ENCODE measurements around the gene GAS2L3.
"Not testable (repeated sequence)": the region's sequence is repeated elsewhere in the genome, so short reads cannot be mapped to it uniquely, and the experiment has no call there.

GAS2L3 gene

GRCh38 chr12:100576331-100577036 lies 3.0 kb downstream of the GAS2L3 start:
- DNase-seq, result no peak

DNA sequence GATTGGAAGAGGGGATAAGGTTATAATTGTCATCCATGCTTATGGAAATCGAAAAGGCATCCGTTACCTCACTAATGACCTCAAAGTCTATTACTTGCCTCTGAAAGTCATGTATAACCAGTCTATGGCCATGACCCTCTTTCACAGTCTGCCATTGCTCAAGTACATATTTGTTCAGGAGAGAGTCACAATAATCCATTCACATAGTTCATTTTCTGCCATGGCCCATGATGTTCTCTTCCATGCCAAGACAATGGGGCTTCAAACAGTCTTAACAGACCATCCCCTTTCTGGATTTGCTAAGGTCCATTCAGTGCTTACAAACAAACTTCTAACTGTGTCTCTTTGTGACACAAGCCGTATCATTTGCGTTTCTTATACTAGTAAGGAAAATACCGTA lies 5.4 kb downstream of the GAS2L3 start:
- no peak for DNase-seq

- no peak for DNase-seq
Measured at GRCh38 chr12:100579844-100580243, 6.4 kb downstream of the GAS2L3 start.

DNA sequence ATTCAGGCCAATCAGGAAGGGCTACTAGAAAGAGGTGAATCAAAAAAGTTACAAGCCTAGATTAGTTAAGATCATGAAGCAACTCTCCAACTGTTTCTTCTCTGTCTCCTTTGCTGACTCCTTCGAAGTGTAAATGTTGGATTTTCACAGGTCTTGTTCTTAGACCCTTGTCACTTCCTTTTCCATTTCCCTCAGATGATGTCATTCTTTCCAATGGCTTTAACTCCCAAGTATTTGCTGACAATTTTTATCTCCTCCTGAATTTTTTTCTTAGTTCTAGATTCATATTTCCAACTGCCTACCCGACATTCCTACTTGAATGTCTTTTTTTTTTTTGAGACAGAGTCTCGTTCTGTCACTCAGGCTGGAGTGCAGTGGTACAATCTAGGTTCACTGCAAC lies 10.8 kb downstream of the GAS2L3 start:
- no peak for DNase-seq

GRCh38 chr12:100591979-100592378 lies 18.5 kb downstream of the GAS2L3 start:
- no peak for DNase-seq

GRCh38 chr12:100593490-100593889 lies 20.0 kb downstream of the GAS2L3 start:
- DNase-seq, result no peak

DNA sequence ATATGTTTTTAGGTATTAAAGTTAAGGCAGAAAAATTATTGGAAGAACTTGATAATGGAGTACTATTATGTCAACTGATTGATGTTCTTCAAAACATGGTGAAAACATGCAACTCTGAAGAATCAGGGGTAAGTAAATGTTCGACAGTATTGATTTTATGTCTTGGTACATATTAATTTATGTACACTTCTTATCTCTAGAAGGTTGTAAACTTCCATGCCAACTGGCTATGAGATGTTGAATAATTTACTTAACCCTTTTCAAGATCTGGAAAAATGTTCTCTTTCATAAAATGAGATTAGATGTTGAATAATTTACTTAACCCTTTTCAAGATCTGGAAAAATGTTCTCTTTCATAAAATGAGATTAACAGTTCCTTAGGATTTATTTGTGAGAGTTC lies 28.1 kb downstream of the GAS2L3 start:
- no peak for DNase-seq

GRCh38 chr12:100602997-100603396 lies 29.5 kb downstream of the GAS2L3 start:
- DNase-seq, result not testable (repeated sequence)

DNA sequence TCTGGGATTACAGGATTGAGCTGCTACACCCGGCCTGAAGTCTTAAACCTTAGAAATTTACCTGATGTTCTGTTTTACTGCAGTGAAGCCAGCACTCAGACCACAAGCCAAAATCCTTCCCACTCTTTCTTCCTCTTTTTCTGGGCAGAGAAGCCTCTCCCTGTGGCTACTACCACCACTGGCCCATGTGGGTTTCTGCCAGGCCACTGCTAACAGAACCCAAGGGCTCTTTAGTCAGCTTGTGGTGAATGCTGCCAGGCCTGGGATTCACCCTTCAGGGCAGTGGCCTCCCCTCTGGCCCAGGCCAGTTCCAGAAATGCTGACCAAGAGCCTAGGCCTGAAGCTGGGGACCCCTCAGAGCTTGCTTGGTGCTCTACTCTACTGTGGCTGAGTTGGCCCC lies 35.3 kb downstream of the GAS2L3 start:
- no peak for DNase-seq

- no peak for DNase-seq
Measured at GRCh38 chr12:100610666-100611430, 37.4 kb downstream of the GAS2L3 start.

GRCh38 chr12:100612606-100613005 lies 39.1 kb downstream of the GAS2L3 start:
- no peak for DNase-seq

GRCh38 chr12:100624571-100624970 lies 51.1 kb downstream of the GAS2L3 start:
- no peak for DNase-seq

GRCh38 chr12:100632445-100632892 lies 59.0 kb downstream of the GAS2L3 start:
- DNase-seq, result no peak

DNA sequence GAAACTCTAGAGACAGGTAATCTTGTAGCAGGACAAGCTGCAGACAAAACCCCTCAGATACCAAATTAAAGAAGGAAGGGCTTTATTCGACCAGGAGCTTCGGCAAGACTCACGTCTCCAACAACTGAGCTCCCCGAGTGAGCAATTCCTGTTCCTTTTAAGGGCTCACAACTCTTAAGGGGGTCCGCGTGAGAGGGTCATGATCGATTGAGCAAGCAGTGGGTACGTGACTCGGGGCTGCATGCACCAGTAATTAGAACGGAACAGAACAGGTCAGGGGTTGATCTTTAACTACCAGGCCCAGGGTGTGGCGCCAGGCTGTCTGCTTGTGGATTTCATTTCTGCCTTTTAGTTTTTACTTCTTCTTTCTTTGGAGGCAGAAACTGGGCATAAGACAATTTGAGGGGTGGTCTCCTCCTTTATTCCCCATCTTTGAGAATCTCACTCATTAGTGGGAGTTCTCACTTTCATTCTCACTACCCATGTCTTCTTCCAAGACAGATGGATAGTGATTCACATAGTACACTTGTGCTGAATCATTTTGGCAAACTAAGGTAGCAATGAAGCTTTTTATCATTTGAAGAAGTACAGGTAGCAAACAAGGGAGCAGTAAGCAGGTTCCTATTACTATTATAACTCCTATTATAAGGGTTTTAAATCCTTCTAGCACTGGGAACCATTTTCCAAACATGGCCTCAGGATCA lies 59.8 kb downstream of the GAS2L3 start:
- DNase-seq, result not testable (repeated sequence)

GRCh38 chr12:100643246-100643645 lies 69.8 kb downstream of the GAS2L3 start:
- DNase-seq, result no peak

- DNase-seq, result no peak
Measured at GRCh38 chr12:100646896-100647295, 73.4 kb downstream of the GAS2L3 start.

- no peak for DNase-seq
Measured at GRCh38 chr12:100651108-100651507, 77.6 kb downstream of the GAS2L3 start.

GRCh38 chr12:100651694-100652093 lies 78.2 kb downstream of the GAS2L3 start:
- no peak for DNase-seq

DNA sequence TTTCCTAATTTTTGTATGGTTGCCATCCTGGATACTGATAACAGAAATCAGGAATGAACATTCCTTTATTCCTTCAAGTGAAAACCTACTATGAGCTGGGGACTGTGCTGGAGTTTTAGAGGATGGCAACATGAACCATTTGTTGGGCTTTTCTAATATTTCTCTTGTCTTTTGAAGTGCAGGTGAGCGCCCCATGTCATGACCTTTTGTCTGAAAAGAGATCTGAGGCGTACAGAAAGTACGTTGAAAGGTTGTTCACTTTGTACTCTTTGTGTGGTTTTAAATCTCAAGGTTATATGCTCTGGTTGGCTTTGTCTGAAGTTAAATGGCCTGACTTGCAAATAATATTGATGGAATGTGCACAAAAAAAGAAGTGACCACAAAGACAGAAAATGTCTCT lies 79.0 kb downstream of the GAS2L3 start:
- no peak for DNase-seq

DNA sequence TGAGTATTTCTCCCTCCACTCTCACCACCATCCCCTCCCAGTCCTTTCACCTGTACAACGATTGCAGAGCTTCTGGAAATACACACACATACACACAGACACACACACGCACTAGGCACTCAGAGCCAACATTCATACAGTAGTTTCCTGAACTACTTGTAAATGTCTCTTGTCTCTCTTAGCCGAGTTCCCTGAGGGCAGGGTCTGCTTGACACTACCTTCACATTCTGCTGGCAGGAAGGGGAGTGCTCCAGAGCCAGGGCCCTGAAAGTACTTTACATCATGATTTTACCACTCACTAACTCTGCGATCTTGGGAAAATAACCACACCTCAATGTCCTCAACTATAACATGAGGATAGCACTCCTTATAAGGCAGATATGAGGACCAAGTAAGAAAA lies 82.7 kb downstream of the GAS2L3 start:
- DNase-seq, result no peak

DNA sequence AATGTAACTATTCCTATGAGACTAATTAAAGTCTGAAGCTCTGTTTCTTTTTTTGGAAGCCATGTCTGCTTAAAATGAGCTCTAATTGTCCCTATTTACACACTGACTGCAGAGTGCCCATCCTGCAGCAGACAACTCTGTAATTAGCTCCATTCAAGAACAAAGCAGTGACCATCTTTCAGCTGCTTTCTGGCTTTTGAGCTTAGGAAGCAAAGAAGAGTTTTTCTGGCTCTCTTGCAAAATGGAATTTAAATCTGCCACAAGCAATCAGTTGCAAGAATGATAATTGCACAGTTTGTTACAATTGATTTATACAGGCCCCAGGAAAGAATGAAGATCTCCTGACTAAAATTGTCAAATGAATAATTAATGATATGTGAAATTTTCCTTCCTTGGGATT lies 83.4 kb downstream of the GAS2L3 start:
- DNase-seq, result no peak

GRCh38 chr12:100661300-100661951 lies 87.9 kb downstream of the GAS2L3 start:
- DNase-seq, result no peak

DNA sequence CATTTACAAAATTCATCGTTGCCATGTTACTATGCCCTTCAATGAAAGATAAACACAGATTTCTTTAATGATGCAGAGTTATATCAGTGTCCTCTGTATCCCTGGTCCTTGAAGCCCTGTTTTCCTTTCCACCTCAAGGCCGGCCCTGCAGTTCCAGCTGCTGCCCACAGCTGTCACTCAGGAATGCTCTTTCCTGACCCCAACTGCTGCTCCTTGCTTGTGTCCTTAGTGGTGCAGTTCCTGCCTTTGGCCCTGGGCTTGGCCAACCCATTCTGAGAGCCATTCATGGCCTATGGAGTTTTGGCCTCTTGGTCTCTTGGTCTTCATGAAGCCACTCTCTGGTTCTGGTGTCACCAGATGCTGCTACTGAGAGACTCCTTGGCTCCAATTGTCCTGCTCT lies 93.1 kb downstream of the GAS2L3 start:
- no peak for DNase-seq

All from stimulated activated naive CD4-positive, alpha-beta T cell treated with Interleukin-2 at 50 U/mL for 16 hours (primary cell).